HEK293 (cell line): ENCODE data around the gene LAMTOR1.

ENCODE experiments used
- ELK4 ChIP-seq: IDR thresholded peaks from 2 replicates; pipeline ENCODE4 v1.6.1; 2011; ENCODE audit warnings: mild to moderate bottlenecking, low read depth, low read length, borderline replicate concordance
- GLIS1 ChIP-seq: fragments of 450-650 bp; formaldehyde crosslinking; IDR thresholded peaks from 2 replicates; pipeline ENCODE4 v1.5.1; 2016; ENCODE audit warnings: missing biosample characterization, missing genetic modification characterization
- GLIS2 ChIP-seq: fragments of 450-650 bp; formaldehyde crosslinking; IDR thresholded peaks from 2 replicates; pipeline ENCODE4 v1.5.1; 2016; ENCODE audit warnings: missing biosample characterization, missing genetic modification characterization
- KLF8 ChIP-seq: fragments of 450-650 bp; formaldehyde crosslinking; IDR thresholded peaks from 2 replicates; pipeline ENCODE4 v1.5.1; 2016; ENCODE audit warnings: missing biosample characterization, missing genetic modification characterization
- PRDM4 ChIP-seq: fragments of 450-650 bp; formaldehyde crosslinking; IDR thresholded peaks from 2 replicates; pipeline ENCODE4 v1.5.1; 2017; ENCODE audit warnings: missing biosample characterization, missing genetic modification characterization
- REPIN1 ChIP-seq: fragments of 450-650 bp; formaldehyde crosslinking; IDR thresholded peaks from 2 replicates; pipeline ENCODE4 v1.5.1; 2017; ENCODE audit warnings: missing biosample characterization, missing genetic modification characterization, low read depth
- TSHZ1 ChIP-seq: fragments of 450-650 bp; formaldehyde crosslinking; IDR thresholded peaks from 2 replicates; pipeline ENCODE4 v1.5.1; 2016; ENCODE audit warnings: missing biosample characterization, missing genetic modification characterization, borderline replicate concordance
- ZBTB49 ChIP-seq: fragments of 450-650 bp; formaldehyde crosslinking; IDR thresholded peaks from 2 replicates; pipeline ENCODE4 v1.5.1; 2016; ENCODE audit warnings: missing biosample characterization, missing genetic modification characterization, low read depth
- ZBTB7A ChIP-seq: fragments of 450-650 bp; formaldehyde crosslinking; IDR thresholded peaks from 2 replicates; pipeline ENCODE4 v1.5.1; 2016; ENCODE audit warnings: low read depth, missing biosample characterization, missing genetic modification characterization
- ZFP37 ChIP-seq: fragments of 450-650 bp; formaldehyde crosslinking; IDR thresholded peaks from 2 replicates; pipeline ENCODE4 v1.5.1; 2016; ENCODE audit warnings: missing biosample characterization, missing genetic modification characterization
- ZNF114 ChIP-seq: fragments of 450-650 bp; formaldehyde crosslinking; IDR thresholded peaks from 2 replicates; pipeline ENCODE4 v1.5.0; 2017; ENCODE audit warnings: missing biosample characterization, missing genetic modification characterization
- ZNF132 ChIP-seq: fragments of 450-650 bp; formaldehyde crosslinking; IDR thresholded peaks from 2 replicates; pipeline ENCODE4 v1.5.1; 2017; ENCODE audit warnings: missing biosample characterization, missing genetic modification characterization, borderline replicate concordance
- ZNF140 ChIP-seq: fragments of 450-650 bp; formaldehyde crosslinking; IDR thresholded peaks from 2 replicates; pipeline ENCODE4 v1.5.1; 2016; ENCODE audit warnings: missing biosample characterization, missing genetic modification characterization
- ZNF157 ChIP-seq: fragments of 450-650 bp; formaldehyde crosslinking; IDR thresholded peaks from 2 replicates; pipeline ENCODE4 v1.5.1; 2016; ENCODE audit warnings: missing biosample characterization, missing genetic modification characterization
- ZNF221 ChIP-seq: fragments of 450-650 bp; formaldehyde crosslinking; IDR thresholded peaks from 2 replicates; pipeline ENCODE4 v1.5.1; 2017; ENCODE audit warnings: missing biosample characterization, missing genetic modification characterization, borderline replicate concordance
- ZNF274 ChIP-seq, 2 experiments: fragments of 200-500 bp in 1 of 2; fragments of 450-650 bp in 1 of 2; sonication (Bioruptor generic) in 1 of 2; formaldehyde crosslinking in 1 of 2; IDR thresholded peaks; 2 replicates each; pipeline versions ENCODE4 v1.5.1 to v1.6.1; 2014 to 2016; ENCODE audit warnings: borderline replicate concordance in 1 of 2, inconsistent platforms in 1 of 2, low read length in 1 of 2, missing biosample characterization in 1 of 2, missing genetic modification characterization in 1 of 2
- ZNF311 ChIP-seq: fragments of 450-650 bp; formaldehyde crosslinking; IDR thresholded peaks from 2 replicates; pipeline ENCODE4 v1.5.1; 2017; ENCODE audit warnings: missing biosample characterization, missing genetic modification characterization, borderline replicate concordance
- ZNF324 ChIP-seq: fragments of 450-650 bp; formaldehyde crosslinking; IDR thresholded peaks from 2 replicates; pipeline ENCODE4 v1.5.1; 2016; ENCODE audit warnings: missing biosample characterization, missing genetic modification characterization
- ZNF398 ChIP-seq: fragments of 450-650 bp; formaldehyde crosslinking; IDR thresholded peaks from 2 replicates; pipeline ENCODE4 v1.5.1; 2017; ENCODE audit warnings: missing biosample characterization, missing genetic modification characterization
- ZNF416 ChIP-seq: fragments of 450-650 bp; formaldehyde crosslinking; IDR thresholded peaks from 2 replicates; pipeline ENCODE4 v1.5.1; 2016; ENCODE audit warnings: missing biosample characterization, missing genetic modification characterization
- ZNF645 ChIP-seq: fragments of 450-650 bp; formaldehyde crosslinking; IDR thresholded peaks from 2 replicates; pipeline ENCODE4; 2016; ENCODE audit warnings: missing biosample characterization, missing genetic modification characterization
- ZNF692 ChIP-seq: fragments of 450-650 bp; formaldehyde crosslinking; IDR thresholded peaks from 2 replicates; pipeline ENCODE4 v1.5.1; 2016; ENCODE audit warnings: missing biosample characterization, missing genetic modification characterization
- ZNF701 ChIP-seq: fragments of 450-650 bp; formaldehyde crosslinking; IDR thresholded peaks from 2 replicates; pipeline ENCODE4 v1.5.1; 2016; ENCODE audit warnings: missing biosample characterization, missing genetic modification characterization
- ZNF785 ChIP-seq: fragments of 450-650 bp; formaldehyde crosslinking; IDR thresholded peaks from 2 replicates; pipeline ENCODE4 v1.5.1; 2016; ENCODE audit warnings: missing biosample characterization, missing genetic modification characterization

Gene LAMTOR1

GRCh38 chr11:72080326-72081183 is 22.5 kb downstream of the LAMTOR1 start, which contains the start of the genes LRRC51 and NUMA1 (continued):
- TF ChIP-seq PRDM4 (tag by site-specific recombination) (0 out of 2 replicates have a peak, but pooled peaks have one; percentile 7), ZNF324 (tag by site-specific recombination) (no peak), ZNF132 (no peak), ZNF398 (tag by site-specific recombination) (peak; percentile 96), ZNF416 (no peak), REPIN1 (tag by site-specific recombination) (no peak), GLIS2 (tag by site-specific recombination) (no peak; the same call in 1 of the 2 replicates), ZNF785 (tag by site-specific recombination) (no peak), KLF8 (tag by site-specific recombination) (no peak; the same call in 1 of the 2 replicates), TSHZ1 (tag by site-specific recombination) (no peak), ELK4 (no peak), GLIS1 (tag by site-specific recombination) (peak; percentile 32; the same call in 1 of the 2 replicates), ZNF274 (IDR thresholded peaks at IDR 0.05; ENCODE audit: low read length) (no peak), ZNF274 (tag by site-specific recombination; IDR thresholded peaks at IDR 0.05; ENCODE audit: borderline replicate concordance) (no peak), ZBTB49 (tag by site-specific recombination) (no peak), ZFP37 (tag by site-specific recombination) (no peak), ZNF692 (peak; percentile 69; the same call in 1 of the 2 replicates), ZNF157 (tag by site-specific recombination) (no peak), ZNF701 (tag by site-specific recombination) (no peak), ZNF645 (no peak), ZNF221 (no peak), ZNF140 (no peak), ZNF311 (tag by site-specific recombination) (no peak), ZNF114 (tag by site-specific recombination) (no peak), ZBTB7A (tag by site-specific recombination) (no peak; the same call in 1 of the 2 replicates)
